ENCODE results near the gene ELAVL4.

The ELAVL4 gene

DNA sequence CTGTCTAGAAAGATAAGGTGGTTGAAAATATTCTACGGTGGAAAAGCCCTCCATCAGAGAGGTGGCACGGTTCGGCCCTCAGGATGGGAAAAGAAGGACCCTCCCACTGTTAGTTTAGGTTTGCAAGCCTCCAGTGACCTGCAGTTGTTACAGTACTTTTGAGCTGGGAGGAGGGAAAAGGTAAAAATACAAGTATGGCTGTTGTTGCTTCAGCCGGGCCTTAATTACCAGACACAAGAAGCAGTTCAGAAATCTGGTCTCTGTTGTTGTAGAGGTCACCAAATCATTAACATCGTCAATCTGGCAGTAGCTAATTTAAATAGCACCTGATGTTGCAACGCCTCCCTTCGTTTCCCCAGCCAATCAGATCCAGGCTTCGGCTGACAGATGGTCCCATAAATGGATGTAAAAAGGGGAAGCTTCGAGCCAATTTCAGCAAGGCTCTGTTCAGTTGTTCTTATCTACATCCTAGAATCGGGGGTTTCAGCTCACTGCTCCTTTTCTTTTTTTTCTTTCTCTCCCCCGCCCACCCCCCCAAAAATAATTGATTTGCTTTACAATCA, at the start of gene ELAVL4:
TSS of gene ELAVL4 (plus strand) at position 424 of the 563 bp plus-strand sequence. CDS start 270 bp downstream, outside the sequence.
- ChIA-PET POLR2A (ENCODE audit: low non-redundant PET) (no interaction called here), CTCF (no interaction called here)
- TF ChIP-seq, protein P1, sequence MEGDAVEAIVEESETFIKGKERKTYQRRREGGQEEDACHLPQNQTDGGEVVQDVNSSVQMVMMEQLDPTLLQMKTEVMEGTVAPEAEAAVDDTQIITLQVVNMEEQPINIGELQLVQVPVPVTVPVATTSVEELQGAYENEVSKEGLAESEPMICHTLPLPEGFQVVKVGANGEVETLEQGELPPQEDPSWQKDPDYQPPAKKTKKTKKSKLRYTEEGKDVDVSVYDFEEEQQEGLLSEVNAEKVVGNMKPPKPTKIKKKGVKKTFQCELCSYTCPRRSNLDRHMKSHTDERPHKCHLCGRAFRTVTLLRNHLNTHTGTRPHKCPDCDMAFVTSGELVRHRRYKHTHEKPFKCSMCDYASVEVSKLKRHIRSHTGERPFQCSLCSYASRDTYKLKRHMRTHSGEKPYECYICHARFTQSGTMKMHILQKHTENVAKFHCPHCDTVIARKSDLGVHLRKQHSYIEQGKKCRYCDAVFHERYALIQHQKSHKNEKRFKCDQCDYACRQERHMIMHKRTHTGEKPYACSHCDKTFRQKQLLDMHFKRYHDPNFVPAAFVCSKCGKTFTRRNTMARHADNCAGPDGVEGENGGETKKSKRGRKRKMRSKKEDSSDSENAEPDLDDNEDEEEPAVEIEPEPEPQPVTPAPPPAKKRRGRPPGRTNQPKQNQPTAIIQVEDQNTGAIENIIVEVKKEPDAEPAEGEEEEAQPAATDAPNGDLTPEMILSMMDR (conservative IDR thresholded peaks at IDR 0.05; ENCODE audit: low read depth), result no peak
- no peak within 1 kb of the TSS for H3K27ac ChIP-seq
- DNase-seq (ENCODE audit: low spot score), result no peak

DNA sequence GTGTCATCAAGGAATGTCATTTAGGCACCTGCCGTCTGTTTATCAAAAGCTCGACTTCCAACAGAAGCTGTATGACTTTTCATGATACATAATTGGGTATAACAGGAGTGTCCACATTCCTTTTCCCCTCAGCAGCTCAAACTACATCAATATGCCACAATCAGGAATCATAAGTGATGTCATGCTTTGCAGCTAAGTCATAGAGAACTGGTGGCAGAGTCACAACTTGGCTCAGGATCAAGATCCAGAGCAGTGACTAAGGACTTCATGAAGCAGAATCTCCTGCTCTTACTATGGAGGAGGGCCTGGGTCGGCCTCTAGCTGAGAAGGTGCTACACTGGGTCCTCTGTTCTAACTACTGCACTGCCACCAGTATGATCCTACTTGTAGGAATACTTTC, 48.4 kb upstream of the ELAVL4 start:
- ChIA-PET CTCF (no interaction called here), POLR2A (ENCODE audit: low non-redundant PET) (no interaction called here)
- TF ChIP-seq, protein P1 (conservative IDR thresholded peaks at IDR 0.05; ENCODE audit: low read depth), result no peak

DNA sequence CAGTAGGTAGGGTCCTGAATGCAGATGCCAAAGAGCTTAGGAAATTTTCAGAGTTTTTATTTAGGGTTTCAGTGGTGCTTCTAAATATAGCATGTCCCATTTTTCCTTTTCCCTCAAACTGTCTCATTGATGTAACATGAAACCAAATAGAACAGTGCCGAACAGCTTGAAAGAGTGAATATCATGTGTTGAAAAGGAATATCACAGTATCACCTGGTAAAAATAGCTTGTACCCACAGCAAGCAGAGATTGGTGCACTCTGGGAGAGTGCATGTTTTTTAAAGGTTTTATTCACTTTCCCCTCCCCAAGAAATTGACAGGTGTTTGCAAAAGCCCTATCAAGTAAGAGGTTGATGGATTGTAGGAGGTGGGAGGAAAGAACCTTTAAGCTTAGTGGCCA, 41.9 kb upstream of the ELAVL4 start:
- no peak for DNase-seq (ENCODE audit: low spot score)
- POLR2A ChIA-PET (ENCODE audit: low non-redundant PET), result no interaction called here
- no peak overlapping the region for H3K27ac ChIP-seq
- CTCF ChIA-PET, result no interaction called here
- TF ChIP-seq, protein P1 (conservative IDR thresholded peaks at IDR 0.05; ENCODE audit: low read depth), result no peak

More for the DNA sequence above, 48.4 kb upstream of the ELAVL4 start:
- no peak overlapping the region for H3K27ac ChIP-seq
- no peak for DNase-seq (ENCODE audit: low spot score)

DNA sequence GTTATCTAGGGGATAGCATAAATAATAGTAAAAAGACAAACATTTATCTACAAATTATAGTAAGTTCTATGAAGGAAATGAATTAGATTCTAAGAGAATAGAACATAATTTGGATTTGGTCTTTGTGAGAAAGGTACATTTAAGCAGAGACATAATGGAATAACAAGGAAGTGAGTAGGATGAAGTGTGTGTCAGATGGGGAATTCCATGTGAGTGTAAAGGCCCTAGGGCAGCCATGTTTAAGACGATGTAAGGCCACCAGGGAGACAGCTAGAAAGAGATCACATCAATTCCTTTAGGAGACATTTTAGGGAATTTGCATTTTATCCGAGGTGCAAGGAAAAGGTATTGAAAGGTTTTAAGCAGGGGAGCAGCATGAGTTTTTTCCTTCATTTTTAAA, 33.8 kb upstream of the ELAVL4 start:
- TF ChIP-seq, protein P1 (conservative IDR thresholded peaks at IDR 0.05; ENCODE audit: low read depth), result no peak
- ChIA-PET POLR2A (ENCODE audit: low non-redundant PET) (no interaction called here), CTCF (no interaction called here)
- H3K27ac ChIP-seq, result no peak overlapping the region
- DNase-seq (ENCODE audit: low spot score), result no peak

DNA sequence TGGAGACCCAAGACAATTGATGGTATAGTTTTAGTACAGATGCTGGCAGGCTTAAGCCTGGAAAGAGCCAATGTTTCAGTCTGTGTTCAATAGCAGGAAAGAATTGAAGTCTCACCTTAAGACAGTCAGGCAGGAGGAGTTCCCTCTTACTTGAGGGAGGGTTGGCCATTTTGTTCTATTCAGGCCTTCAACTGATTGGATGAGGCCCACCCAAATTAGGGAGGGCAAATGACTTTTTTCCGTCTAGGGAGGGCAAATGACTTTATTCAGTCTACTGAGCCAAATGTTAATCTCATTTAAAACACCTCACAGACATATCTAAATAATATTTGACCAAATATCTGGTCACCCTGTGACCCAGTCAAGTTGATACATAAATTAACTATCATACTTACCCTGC, 31.4 kb upstream of the ELAVL4 start:
- CTCF ChIA-PET, result no interaction called here
- POLR2A ChIA-PET (ENCODE audit: low non-redundant PET), result no interaction called here

DNA sequence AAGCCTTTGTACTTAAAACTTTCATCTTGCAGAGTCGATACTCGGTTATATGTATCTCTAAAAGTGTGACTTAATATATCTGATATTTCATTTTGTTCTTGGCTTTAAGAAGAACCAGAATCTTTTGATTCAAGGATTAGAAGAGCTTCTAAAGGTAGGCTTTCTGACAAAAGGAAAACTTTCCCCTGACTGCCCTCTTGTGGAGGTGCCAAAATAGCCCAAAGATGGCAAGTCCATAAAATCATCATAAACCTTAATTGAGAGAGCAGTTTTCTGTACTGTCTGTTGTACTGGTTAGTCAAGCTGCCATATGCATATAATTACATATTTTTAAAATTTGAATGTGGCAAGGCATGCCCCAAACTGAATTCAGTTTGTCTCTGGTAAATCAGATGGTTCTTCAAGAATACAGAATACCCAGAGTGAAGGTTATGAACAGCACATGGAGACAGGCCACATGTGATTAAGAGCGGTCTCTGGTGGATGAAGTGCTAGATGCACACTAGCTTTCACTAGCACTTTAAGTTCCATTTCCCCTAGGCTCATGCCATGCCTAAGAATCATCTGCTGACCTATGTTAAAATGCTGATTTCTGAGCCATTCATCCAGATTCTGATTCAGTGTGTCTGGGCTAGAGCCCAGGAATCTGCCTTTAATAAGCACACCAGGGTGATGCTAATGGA, 27.7 kb upstream of the ELAVL4 start:
- ChIA-PET POLR2A (ENCODE audit: low non-redundant PET) (interaction anchor here (0.7 kb wide), 1 partner anchor 251 kb away, joined by 4 read pairs; no protein-coding TSS in a partner anchor), CTCF (interaction anchor here (0.6 to 0.7 kb wide), 6 partner anchors 15 to 1979 kb away, joined by 3 to 4 read pairs (median 3); no protein-coding TSS in a partner anchor)
- DNase-seq (ENCODE audit: low spot score), result no peak
- TF ChIP-seq, protein P1 (conservative IDR thresholded peaks at IDR 0.05; ENCODE audit: low read depth), result no peak
- H3K27ac ChIP-seq, result no peak overlapping the region

More for the DNA sequence above, 31.4 kb upstream of the ELAVL4 start:
- TF ChIP-seq, protein P1 (conservative IDR thresholded peaks at IDR 0.05; ENCODE audit: low read depth), result no peak
- DNase-seq (ENCODE audit: low spot score), result no peak
- H3K27ac ChIP-seq, result no peak overlapping the region

Measured in RWPE1 (cell line).